ENCODE results near the gene ACYP1. TPM values are rescaled to one million over a fixed set of nuclear protein-coding genes. Genes with fewer than 3 reads are reported as not detected.

Gene ACYP1
- polyA plus RNA-seq, 2 donors: 12.0 to 24.1 TPM

DNA sequence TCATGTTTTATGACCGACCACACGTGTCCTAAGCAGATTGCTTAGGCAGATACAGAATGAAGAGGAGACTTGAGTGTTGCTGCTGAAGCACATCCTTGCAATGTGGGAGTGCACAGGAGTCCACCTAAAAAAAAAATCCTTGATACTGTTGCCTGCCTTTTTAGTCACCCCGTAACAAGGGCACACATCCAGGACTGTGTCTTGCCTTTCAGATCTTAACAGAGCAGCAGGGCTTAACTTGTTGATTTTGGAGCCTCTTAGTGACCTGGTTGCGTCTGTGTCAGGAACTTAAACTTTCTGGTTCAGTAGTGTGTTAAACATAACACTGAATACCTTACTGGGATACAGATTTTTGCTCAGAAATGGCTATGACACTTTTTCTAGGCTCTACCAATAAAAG, 54.6 kb downstream of the ACYP1 start:
- Histone ChIP-seq H3K27me3 (ENCODE audit: control insufficient read depth in 1 of 2, insufficient read depth in 2 of 2, low read length in 2 of 2) (no peaks in the 10 kb centered on the region), H3K4me1 (ENCODE audit: control insufficient read depth in 2 of 2, insufficient read depth in 2 of 2, low read length in 1 of 2) (no peaks in the 10 kb centered on the region), H3K4me3 (ENCODE audit: low read depth in 1 of 2, low read length in 2 of 2) (no peak overlapping the region), H3K27ac (ENCODE audit: low read depth in 2 of 2, low read length in 1 of 2) (no peak overlapping the region), H3K9me3 (ENCODE audit: control insufficient read depth in 2 of 2, insufficient read depth in 1 of 2, low read depth in 1 of 2, low read length in 1 of 2) (no peaks in the 10 kb centered on the region), H3K36me3 (ENCODE audit: control insufficient read depth in 2 of 2, insufficient read depth in 2 of 2, low read length in 1 of 2) (peaks cover 20 to 21% of the 10 kb centered on the region in 2 donors)
- 66 to 73% methylated on average over 4 of the region's 4 CpGs for WGBS, 2 donors

GRCh38 chr14:75005357-75005756, 58.5 kb downstream of the ACYP1 start:
- Histone ChIP-seq H3K27ac (ENCODE audit: low read depth in 2 of 2, low read length in 1 of 2) (no peak overlapping the region), H3K9me3 (ENCODE audit: control insufficient read depth in 2 of 2, insufficient read depth in 1 of 2, low read depth in 1 of 2, low read length in 1 of 2) (no peaks in the 10 kb centered on the region), H3K4me3 (ENCODE audit: low read depth in 1 of 2, low read length in 2 of 2) (no peak overlapping the region), H3K36me3 (ENCODE audit: control insufficient read depth in 2 of 2, insufficient read depth in 2 of 2, low read length in 1 of 2) (peaks cover 16 to 17% of the 10 kb centered on the region in 2 donors), H3K27me3 (ENCODE audit: control insufficient read depth in 1 of 2, insufficient read depth in 2 of 2, low read length in 2 of 2) (no peaks in the 10 kb centered on the region), H3K4me1 (ENCODE audit: control insufficient read depth in 2 of 2, insufficient read depth in 2 of 2, low read length in 1 of 2) (peaks cover 0 to 3% of the 10 kb centered on the region in 2 donors)
- WGBS, 2 donors: 73 to 84% methylated on average over 3 of the region's 3 CpGs

DNA sequence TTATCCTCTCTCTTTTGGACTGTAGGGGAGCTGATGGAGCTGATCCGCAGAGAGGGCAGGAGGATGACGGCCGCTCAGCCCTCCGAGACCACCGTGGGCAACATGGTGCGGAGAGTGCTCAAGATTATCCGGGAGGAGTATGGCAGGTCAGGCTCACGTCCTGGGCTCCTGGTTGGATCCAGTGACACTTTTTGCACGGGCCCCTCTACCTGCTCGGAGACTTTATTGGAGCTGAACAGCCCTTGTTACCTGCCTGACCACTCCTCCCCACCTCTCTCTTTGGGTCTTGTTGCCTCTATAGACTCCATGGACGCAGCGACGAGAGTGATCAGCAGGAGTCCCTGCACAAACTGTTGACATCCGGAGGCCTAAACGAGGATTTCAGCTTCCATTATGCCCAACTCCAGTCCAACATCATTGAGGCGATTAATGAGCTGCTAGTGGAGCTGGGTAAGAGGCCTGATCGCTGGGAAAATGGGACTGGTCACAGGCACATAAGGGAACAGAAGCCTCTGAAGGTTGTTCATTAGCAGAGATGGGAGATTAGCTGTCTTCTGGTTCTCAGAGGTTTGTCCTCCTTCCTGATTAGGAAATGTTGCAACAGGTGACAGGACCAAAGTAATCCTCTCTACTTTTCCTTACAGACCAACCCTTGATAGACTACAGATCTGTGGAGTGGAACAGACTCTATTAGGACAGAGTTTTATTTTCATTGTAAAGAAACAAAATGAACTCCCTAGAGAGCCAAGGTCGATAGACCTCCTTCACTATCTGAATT, 60.4 kb downstream of the ACYP1 start:
- peaks cover 0 to 3% of the 10 kb centered on the region in 2 donors for H3K4me1 ChIP-seq (ENCODE audit: control insufficient read depth in 2 of 2, insufficient read depth in 2 of 2, low read length in 1 of 2)
- H3K27me3 ChIP-seq (ENCODE audit: control insufficient read depth in 1 of 2, insufficient read depth in 2 of 2, low read length in 2 of 2): no peaks in the 10 kb centered on the region
- peak overlapping the region; percentile 85 to 92 for H3K27ac ChIP-seq (ENCODE audit: low read depth in 2 of 2, low read length in 1 of 2)
- no peaks in the 10 kb centered on the region for H3K9me3 ChIP-seq (ENCODE audit: control insufficient read depth in 2 of 2, insufficient read depth in 1 of 2, low read depth in 1 of 2, low read length in 1 of 2)
- peaks cover 9 to 15% of the 10 kb centered on the region in 2 donors for H3K36me3 ChIP-seq (ENCODE audit: control insufficient read depth in 2 of 2, insufficient read depth in 2 of 2, low read length in 1 of 2)
- WGBS, 2 donors: 9% methylated on average over 18 of the region's 18 CpGs
- H3K4me3 ChIP-seq (ENCODE audit: low read depth in 1 of 2, low read length in 2 of 2): peak overlapping the region; percentile 89

Other genes starting within 250 kb of the ACYP1 start
- gene PROX2, start 187.9 kb downstream of the ACYP1 start, polyA plus RNA-seq: not detected
- gene DLST, start 182.1 kb downstream of the ACYP1 start, polyA plus RNA-seq: 10 to 100 TPM; 31.0 to 56.5 TPM
- 1 to 10 TPM; 2.8 to 3.0 TPM for gene RPS6KL1, start 140.8 kb downstream of the ACYP1 start, polyA plus RNA-seq
- gene PGF, start 108.4 kb downstream of the ACYP1 start, polyA plus RNA-seq: 1 to 10 TPM; 2.4 to 2.5 TPM
- gene EIF2B2, start 61.1 kb downstream of the ACYP1 start, polyA plus RNA-seq: 10 to 100 TPM; 13.3 to 42.9 TPM
- 1 to 10 TPM; 8.0 to 9.0 TPM for gene MLH3, start 12.6 kb downstream of the ACYP1 start, polyA plus RNA-seq
- gene ZC2HC1C, start 5.6 kb upstream of the ACYP1 start, polyA plus RNA-seq: 1 to 10 TPM in 1 of 2 donors, under 1 TPM in 1; 0.88 to 3.3 TPM
- 10 to 100 TPM; 18.6 to 27.8 TPM for gene NEK9, start 63.0 kb upstream of the ACYP1 start, polyA plus RNA-seq
- 100 to 1,000 TPM in 1 of 2 donors, 10 to 100 TPM in 1; 74.8 to 225 TPM for gene TMED10, start 112.6 kb upstream of the ACYP1 start, polyA plus RNA-seq
- gene FOS, start 214.8 kb upstream of the ACYP1 start, polyA plus RNA-seq: 100 to 1,000 TPM in 1 of 2 donors, 10 to 100 TPM in 1; 99.5 to 102 TPM

Measured in esophagus (tissue), 2 donors.